Lower lobe of right lung (tissue), 2 donors: ENCODE results near the gene PRKAR1B. TPM values are rescaled to one million over a fixed set of nuclear protein-coding genes. Genes with fewer than 3 reads are reported as not detected.

Source experiments
- ATAC-seq, 2 donors: fragments of 200-7000 bp; cut with Tn5 transposase; one replicate each; pipeline ENCODE4 v1.9.1; 2020 to 2022; ENCODE audit warnings: mild to moderate bottlenecking in 2 of 2, moderate library complexity in 2 of 2
- DNase-seq: peaks from one replicate; pipeline ENCODE4 v3.0.0-alpha.2; 2020
- H3K27ac ChIP-seq: fragments of 200-600 bp; one replicate; pipeline ENCODE4 v1.8.0; 2022
- H3K27me3 ChIP-seq: fragments of 200-600 bp; one replicate; pipeline ENCODE4 v1.8.0; 2022; ENCODE audit warnings: low read depth
- H3K36me3 ChIP-seq: fragments of 200-600 bp; one replicate; pipeline ENCODE4 v1.8.0; 2022; ENCODE audit warnings: mild to moderate bottlenecking
- H3K4me1 ChIP-seq: fragments of 200-600 bp; one replicate; pipeline ENCODE4 v1.8.0; 2022
- H3K4me3 ChIP-seq: fragments of 200-600 bp; one replicate; pipeline ENCODE4 v1.8.0; 2022; ENCODE audit warnings: mild to moderate bottlenecking
- H3K9me3 ChIP-seq: fragments of 200-600 bp; one replicate; pipeline ENCODE4 v1.8.0; 2022
- CTCF ChIP-seq: fragments of 200-600 bp; IDR thresholded peaks from one replicate; pipeline ENCODE4 v1.8.0; 2022; ENCODE audit warnings: antibody characterized with exemption, mild to moderate bottlenecking
- intact Hi-C: fragments of 100-400 bp; cut with DNase I; formaldehyde crosslinking; loops from one replicate; pipeline ENCODE4 v1.11.0; 2022
- total RNA-seq: library from RNA; stranded (reverse); fragmentation: NEBNext Ultra II Directional; extraction: Animal tissue kit (Norgen Biotek cat#: 25700); gene quantifications from one replicate; pipeline ENCODE4 v1.2.1, GENCODE V29; 2021
- donor health status: DM: no; HTN: yes; CAD: no; lungs with severe emphysema.

Gene PRKAR1B
- total RNA-seq, 1 donor from 2014 or later: 16.8 TPM

DNA sequence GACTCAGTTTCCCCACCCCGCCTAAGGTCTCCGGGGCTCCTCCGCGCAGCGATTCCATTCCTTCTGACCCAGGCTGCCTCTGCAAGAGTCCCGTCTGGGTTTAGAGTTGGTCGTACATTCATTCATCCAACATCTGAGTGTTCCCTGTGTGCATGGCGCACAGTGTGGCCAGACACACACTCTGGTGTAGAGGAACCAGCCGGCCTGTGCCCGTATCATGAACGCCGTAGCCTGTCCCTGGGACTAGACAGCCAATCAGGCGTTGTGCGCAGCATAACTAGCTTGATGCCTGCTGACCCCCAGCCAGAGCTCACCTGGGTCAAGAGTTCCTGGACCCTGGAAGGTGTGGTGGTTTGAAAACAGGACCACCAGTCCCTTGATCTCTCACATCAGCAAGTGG is 186.5 kb downstream of the PRKAR1B start:
- no peak overlapping the region for H3K27ac ChIP-seq
- H3K4me3 ChIP-seq: no peak overlapping the region
- no peaks in the 10 kb centered on the region for H3K36me3 ChIP-seq
- H3K4me1 ChIP-seq: peaks cover 7% of the 10 kb centered on the region
- no peak for TF ChIP-seq CTCF
- intact Hi-C loops: no loop called here
- DNase-seq: no peak
- H3K9me3 ChIP-seq: no peaks in the 10 kb centered on the region
- no peak for ATAC-seq
- H3K27me3 ChIP-seq: no peaks in the 10 kb centered on the region

GRCh38 chr7:539731-540411 is 187.2 kb downstream of the PRKAR1B start:
- Histone ChIP-seq H3K9me3 (no peaks in the 10 kb centered on the region), H3K27ac (peak overlapping the region; percentile 81), H3K36me3 (no peaks in the 10 kb centered on the region), H3K4me3 (no peak overlapping the region), H3K4me1 (peaks cover 7% of the 10 kb centered on the region), H3K27me3 (no peaks in the 10 kb centered on the region)
- no peak for TF ChIP-seq CTCF
- ATAC-seq: peak; percentile 79 to 84
- intact Hi-C loops: no loop called here
- DNase-seq: peak; percentile 72

GRCh38 chr7:538764-539685 is 188.1 kb downstream of the PRKAR1B start:
- H3K4me1 ChIP-seq: peaks cover 7% of the 10 kb centered on the region
- no peak for TF ChIP-seq CTCF
- peak; percentile 68 for DNase-seq

DNA sequence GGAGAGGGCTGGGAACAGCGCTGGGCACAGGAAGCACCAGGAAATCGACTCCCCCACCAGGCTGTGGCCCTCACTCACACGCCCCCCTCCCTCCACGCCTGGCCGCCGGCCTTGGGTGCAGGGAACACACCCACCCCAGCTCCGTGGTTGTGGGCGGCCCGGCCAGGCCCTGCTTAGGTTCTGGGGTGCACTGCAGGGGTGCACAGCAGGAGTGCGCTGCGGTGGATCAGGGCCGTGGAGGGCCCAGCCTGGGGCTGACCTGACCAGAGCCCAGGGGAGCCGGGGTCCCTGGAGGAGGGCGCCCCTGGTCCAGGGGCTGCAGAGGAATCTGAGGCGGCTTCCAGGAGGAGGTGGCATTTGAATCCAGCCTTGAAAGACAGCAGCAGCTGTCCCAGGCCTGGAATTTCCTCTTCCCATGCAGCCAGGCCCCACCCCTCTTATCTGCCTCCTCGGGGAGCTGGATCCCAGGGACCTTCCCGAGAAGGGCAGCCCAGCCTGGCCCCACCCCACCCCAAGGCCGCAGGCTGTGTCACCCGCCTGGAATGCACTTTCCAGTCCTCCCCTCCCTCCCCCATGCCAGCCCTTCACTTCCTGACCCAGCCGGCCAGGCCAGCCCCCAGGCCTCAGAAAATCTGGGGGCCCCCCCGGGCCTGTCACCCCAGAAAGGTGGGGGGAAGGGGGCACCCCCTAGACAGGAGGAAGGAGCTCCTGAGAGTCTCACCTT is 189.0 kb downstream of the PRKAR1B start:
- TF ChIP-seq CTCF: no peak
- Histone ChIP-seq H3K9me3 (no peaks in the 10 kb centered on the region), H3K4me1 (peaks cover 7% of the 10 kb centered on the region), H3K27ac (peak overlapping the region; percentile 81), H3K27me3 (no peaks in the 10 kb centered on the region), H3K36me3 (no peaks in the 10 kb centered on the region), H3K4me3 (peak overlapping the region; percentile 14)
- intact Hi-C loops: no loop called here
- ATAC-seq (peak; percentile 90 to 91), DNase-seq (peak; percentile 85)

More at GRCh38 chr7:538764-539685, 188.1 kb downstream of the PRKAR1B start:
- Histone ChIP-seq H3K36me3 (no peaks in the 10 kb centered on the region), H3K27ac (peak overlapping the region; percentile 81), H3K27me3 (no peaks in the 10 kb centered on the region), H3K4me3 (no peak overlapping the region), H3K9me3 (no peaks in the 10 kb centered on the region)
- peak; percentile 69 to 75 for ATAC-seq
- intact Hi-C loops: no loop called here

DNA sequence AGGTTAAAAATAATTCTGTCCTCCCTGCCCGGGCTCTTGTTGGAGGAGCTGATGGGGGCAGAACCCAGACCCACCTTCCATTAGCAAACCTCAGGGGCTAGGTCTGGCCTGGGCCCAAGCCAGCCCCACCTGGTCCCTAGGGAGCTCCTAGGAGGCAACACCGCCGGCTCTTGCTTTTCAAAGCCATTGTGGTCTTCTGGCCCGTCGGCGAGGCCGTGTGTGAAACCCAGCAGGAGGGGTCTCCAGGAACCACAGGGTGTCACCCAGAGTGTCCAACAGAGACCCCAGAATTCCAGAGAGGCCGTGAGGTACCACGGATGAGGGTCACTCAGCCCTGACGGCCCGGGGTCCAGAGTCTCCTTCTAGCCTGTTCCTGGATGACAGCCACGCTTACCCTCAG is 190.8 kb downstream of the PRKAR1B start:
- Histone ChIP-seq H3K4me3 (no peak overlapping the region), H3K9me3 (no peaks in the 10 kb centered on the region), H3K27ac (no peak overlapping the region), H3K36me3 (no peaks in the 10 kb centered on the region), H3K4me1 (peaks cover 7% of the 10 kb centered on the region), H3K27me3 (no peaks in the 10 kb centered on the region)
- TF ChIP-seq CTCF: no peak
- ATAC-seq: no peak
- DNase-seq: no peak
- intact Hi-C loops: no loop called here
